GM19238 (cell line): ENCODE results near the gene SIPA1L3.

Source experiments
- DNase-seq: peaks from one replicate; pipeline ENCODE4 v3.0.0; 2011; ENCODE audit warnings: low spot score; ENCODE audit not compliant: insufficient read length

The SIPA1L3 gene

GRCh38 chr19:37975071-37975470 is 68.1 kb downstream of the SIPA1L3 start:
- DNase-seq, result no peak

- DNase-seq, result no peak
Measured at GRCh38 chr19:37975596-37976515, 68.8 kb downstream of the SIPA1L3 start.

GRCh38 chr19:37977391-37977790 is 70.4 kb downstream of the SIPA1L3 start:
- DNase-seq, result no peak

- no peak for DNase-seq
Measured at GRCh38 chr19:37977992-37978391, 71.0 kb downstream of the SIPA1L3 start.

GRCh38 chr19:37979547-37980082 is 72.6 kb downstream of the SIPA1L3 start:
- DNase-seq, result no peak

- no peak for DNase-seq
Measured at GRCh38 chr19:37980419-37981170, 73.6 kb downstream of the SIPA1L3 start.

GRCh38 chr19:37981785-37982475 is 74.9 kb downstream of the SIPA1L3 start:
- no peak for DNase-seq

- no peak for DNase-seq
Measured at GRCh38 chr19:37982655-37983054, 75.6 kb downstream of the SIPA1L3 start.

- DNase-seq, result no peak
Measured at GRCh38 chr19:37983153-37983552, 76.1 kb downstream of the SIPA1L3 start.

- DNase-seq, result no peak
Measured at GRCh38 chr19:37983916-37984315, 76.9 kb downstream of the SIPA1L3 start.

- DNase-seq, result no peak
Measured at GRCh38 chr19:37986048-37986750, 79.2 kb downstream of the SIPA1L3 start.

GRCh38 chr19:37987356-37988332 is 80.6 kb downstream of the SIPA1L3 start:
- no peak for DNase-seq

- DNase-seq, result no peak
Measured at GRCh38 chr19:37988758-37989635, 82.0 kb downstream of the SIPA1L3 start.

GRCh38 chr19:37989855-37990254 is 82.8 kb downstream of the SIPA1L3 start:
- no peak for DNase-seq

- no peak for DNase-seq
Measured at GRCh38 chr19:37990362-37990761, 83.4 kb downstream of the SIPA1L3 start.

GRCh38 chr19:37991176-37991835 is 84.3 kb downstream of the SIPA1L3 start:
- no peak for DNase-seq

GRCh38 chr19:37991841-37992248 is 84.8 kb downstream of the SIPA1L3 start:
- DNase-seq, result no peak

GRCh38 chr19:37992761-37993160 is 85.8 kb downstream of the SIPA1L3 start:
- DNase-seq, result no peak
